ENCODE measurements around the gene FGD4. TPM values are rescaled to one million over a fixed set of nuclear protein-coding genes. Genes with fewer than 3 reads are reported as not detected.

FGD4 gene
- total and polyA plus RNA-seq, 2 of the 4 experiments (the other 2 are of a cell fraction): 2.1 to 8.8 TPM

- CTCF ChIA-PET: no interaction called here
- Histone ChIP-seq H3K56ac (ENCODE audit: extremely low read depth, insufficient read depth, low read length) (no peak overlapping the region), H3K23ac (ENCODE audit: low read depth, low read length) (no peak overlapping the region), H4K20me1 (ENCODE audit: insufficient read depth, low read length) (no peaks in the 10 kb centered on the region), H3K9me3 (ENCODE audit: control insufficient read depth, insufficient read depth, low read length) (no peaks in the 10 kb centered on the region), H3K4me2 (ENCODE audit: low read depth, low read length) (no peak overlapping the region), H3K9ac (ENCODE audit: low read depth, low read length) (no peak overlapping the region), H2BK15ac (ENCODE audit: low read depth, low read length) (no peak overlapping the region), H3K4me1 (ENCODE audit: control insufficient read depth, insufficient read depth, low read length) (0 out of 2 replicates have a peak, but pooled peaks cover 2% of the 10 kb centered on the region), H4K8ac (ENCODE audit: low read depth in 2 of 2, low read length in 2 of 2) (no peak overlapping the region), H2AK5ac (ENCODE audit: low read depth, low read length) (no peak overlapping the region), H3K27me3 (ENCODE audit: control insufficient read depth, insufficient read depth, low read length) (no peaks in the 10 kb centered on the region), H3K4me3 (ENCODE audit: insufficient read depth, low read depth, low read length) (no peak overlapping the region), H2BK20ac (ENCODE audit: low read depth, low read length) (no peak overlapping the region), H3K4ac (ENCODE audit: low read depth, low read length) (no peak overlapping the region), H3K27ac (ENCODE audit: insufficient read depth, low read length) (no peak overlapping the region), H2AFZ (replicated peaks; ENCODE audit: low read length, poor library complexity) (no peak overlapping the region), H2AK9ac (replicated peaks; ENCODE audit: low read depth, low read length, poor library complexity) (no peak overlapping the region), H3K79me1 (ENCODE audit: low read depth in 1 of 2, low read length in 2 of 2) (no peaks in the 10 kb centered on the region), H3K18ac (ENCODE audit: low read depth, low read length) (no peak overlapping the region), H2BK5ac (ENCODE audit: low read depth, low read length, poor library complexity, severe bottlenecking) (no peak overlapping the region), H3K9me1 (ENCODE audit: insufficient read depth, low read length) (no peaks in the 10 kb centered on the region), H3K14ac (replicated peaks; ENCODE audit: low read depth, low read length) (no peak overlapping the region), H4K91ac (ENCODE audit: insufficient read depth, low read depth, low read length) (no peak overlapping the region), H3K36me3 (ENCODE audit: control insufficient read depth, insufficient read depth, low read length) (no peaks in the 10 kb centered on the region), H4K5ac (ENCODE audit: low read depth, low read length) (no peak overlapping the region), H2BK120ac (ENCODE audit: low read depth, low read length) (no peak overlapping the region)
- TF ChIP-seq CTCF (conservative IDR thresholded peaks at IDR 0.05; ENCODE audit: low read depth, low read length) (no peak), NFE2L2 (IDR thresholded peaks at IDR 0.05; ENCODE audit: low read depth, low read length) (no peak), RAD21 (IDR thresholded peaks at IDR 0.05; ENCODE audit: low read length) (no peak), SMC3 (IDR thresholded peaks at IDR 0.05; ENCODE audit: low read depth, low read length) (no peak)
- DNase-seq: no peak
- in situ Hi-C loops (cut with MboI; ENCODE audit: low sequenced_read_pairs): no loop called here
- ATAC-seq (ENCODE audit: low read depth): no peak
- dilution Hi-C loops (cut with HindIII; ENCODE audit: low sequenced_read_pairs, unreplicated experiment): no loop called here
- intact Hi-C loops (cut with micrococcal nuclease): loop anchor here (1.0 kb wide), 1 partner anchor 47 kb away; no protein-coding TSS in a partner anchor
- BruUV-seq (replicated peaks): no TSS peak
- POLR2A ChIA-PET (ENCODE audit: unreplicated experiment): no interaction called here
- no CpG with 5 or more reads among the region's 7 CpGs for WGBS, 2 experiments (ENCODE audit: extremely low coverage in 2 of 2, insufficient read length in 1 of 2)
These were observed 262.3 kb downstream of the FGD4 start for GRCh38 chr12:32661706-32662105.

All from IMR-90 (cell line).